HG03139 (cell line): Measurements from ENCODE around the gene PAQR7.
A peak's percentile ranks its signal among the peaks of the same experiment; 100 is the strongest.
"Not testable (repeated sequence)": the region's sequence is repeated elsewhere in the genome, so short reads cannot be mapped to it uniquely, and the experiment has no call there.

Experiments
- ATAC-seq: cut with Tn5 transposase; IDR thresholded peaks from one replicate; pipeline ENCODE4 v1.9.1; 2021; ENCODE audit not compliant: unreplicated experiment

Gene PAQR7

GRCh38 chr1:25848531-25848930 is 27.0 kb downstream of the PAQR7 start:
- ATAC-seq, result no peak

- ATAC-seq, result no peak
Observed at GRCh38 chr1:25847929-25848328, 27.6 kb downstream of the PAQR7 start.

GRCh38 chr1:25845664-25846063 is 29.8 kb downstream of the PAQR7 start:
- no peak for ATAC-seq

GRCh38 chr1:25844536-25845337 is 30.8 kb downstream of the PAQR7 start:
- no peak for ATAC-seq

- ATAC-seq, result no peak
Observed at GRCh38 chr1:25843483-25843882, 32.0 kb downstream of the PAQR7 start.

GRCh38 chr1:25839808-25840207 is 35.7 kb downstream of the PAQR7 start:
- ATAC-seq, result not testable (repeated sequence)

- no peak for ATAC-seq
Observed at GRCh38 chr1:25837262-25837875, 38.1 kb downstream of the PAQR7 start.

GRCh38 chr1:25836695-25837094 is 38.8 kb downstream of the PAQR7 start:
- no peak for ATAC-seq

- ATAC-seq, result no peak
Observed at GRCh38 chr1:25834894-25835293, 40.6 kb downstream of the PAQR7 start.

GRCh38 chr1:25833158-25833557 is 42.4 kb downstream of the PAQR7 start:
- ATAC-seq, result no peak

GRCh38 chr1:25832336-25833037 is 43.0 kb downstream of the PAQR7 start:
- ATAC-seq, result no peak

GRCh38 chr1:25831569-25832196 is 43.8 kb downstream of the PAQR7 start:
- no peak for ATAC-seq

GRCh38 chr1:25829046-25829445 is 46.5 kb downstream of the PAQR7 start:
- no peak for ATAC-seq

GRCh38 chr1:25828491-25828890 is 47.0 kb downstream of the PAQR7 start:
- ATAC-seq, result no peak

GRCh38 chr1:25826571-25826970 is 48.9 kb downstream of the PAQR7 start:
- no peak for ATAC-seq

- ATAC-seq, result no peak
Observed at GRCh38 chr1:25825605-25826004, 49.9 kb downstream of the PAQR7 start.

- ATAC-seq, result no peak
Observed at GRCh38 chr1:25821630-25822091, 53.8 kb downstream of the PAQR7 start.

GRCh38 chr1:25821112-25821476 is 54.4 kb downstream of the PAQR7 start:
- ATAC-seq, result no peak

- ATAC-seq, result peak; percentile 39
Observed at GRCh38 chr1:25820247-25821111, 55.0 kb downstream of the PAQR7 start.

GRCh38 chr1:25819491-25820246 is 55.8 kb downstream of the PAQR7 start, which contains the start of gene MTFR1L:
MTFR1L (plus strand) TSS chr1:25819954; CDS start chr1:25823105, 3,151 bp downstream.
- peak; percentile 82 for ATAC-seq
